CD14-positive monocyte (primary cell): ENCODE data around the gene SUSD6. TPM values are rescaled to one million over a fixed set of nuclear protein-coding genes. Genes with fewer than 3 reads are reported as not detected.

ENCODE experiments used
- DNase-seq, 3 donors: peaks; one replicate each; pipeline ENCODE4 v3.0.0-alpha.2; 2011 to 2022
- H2AFZ ChIP-seq: 2 replicates; pipeline ENCODE4 v1.6.0; 2012; ENCODE audit warnings: mild to moderate bottlenecking, low read depth, low read length, inconsistent platforms; ENCODE audit not compliant: insufficient read depth, poor library complexity, severe bottlenecking
- H3K27ac ChIP-seq, 2 donors: 1 replicate in 1 of 2; 2 replicates in 1 of 2; pipeline ENCODE4 v1.5.1; 2012 to 2013; ENCODE audit warnings: low read length in 2 of 2, control low read depth in 1 of 2, inconsistent platforms in 1 of 2, low read depth in 1 of 2, mild to moderate bottlenecking in 1 of 2
- H3K27me3 ChIP-seq, 2 donors: one replicate each; pipeline versions ENCODE4 v1.6.0 to v1.6.1; 2011 to 2013; ENCODE audit warnings: low read length in 2 of 2; ENCODE audit not compliant: control insufficient read depth in 2 of 2, insufficient read depth in 2 of 2
- H3K36me3 ChIP-seq, 2 donors: replicated peaks in 1 of 2; 1 replicate in 1 of 2; 2 replicates in 1 of 2; pipeline versions ENCODE4 v1.5.1 to v1.6.1; 2012 to 2013; ENCODE audit warnings: low read length in 2 of 2, control low read depth in 1 of 2, inconsistent platforms in 1 of 2, mild to moderate bottlenecking in 1 of 2; ENCODE audit not compliant: insufficient read depth in 2 of 2, control insufficient read depth in 1 of 2
- H3K4me1 ChIP-seq, 2 donors: 1 replicate in 1 of 2; 2 replicates in 1 of 2; pipeline versions ENCODE4 v1.5.1 to v1.6.1; 2012 to 2013; ENCODE audit warnings: low read length in 2 of 2, control low read depth in 1 of 2, inconsistent platforms in 1 of 2, mild to moderate bottlenecking in 1 of 2, moderate library complexity in 1 of 2; ENCODE audit not compliant: insufficient read depth in 2 of 2, control insufficient read depth in 1 of 2
- H3K4me2 ChIP-seq: replicated peaks from 2 replicates; pipeline ENCODE3; 2012; ENCODE audit warnings: low read length, moderate library complexity, mild to moderate bottlenecking; ENCODE audit not compliant: poor library complexity, severe bottlenecking; ENCODE audit errors: extremely low read depth
- H3K4me3 ChIP-seq, 3 experiments: fragments of 200-600 bp in 1 of 3; sonication (generic) in 1 of 3; replicated peaks in 1 of 3; 1 replicate in 2 of 3; 2 replicates in 1 of 3; pipeline ENCODE4 v1.5.1; 2011 to 2013; ENCODE audit warnings: low read length in 3 of 3, mild to moderate bottlenecking in 3 of 3, control low read depth in 2 of 3, low read depth in 2 of 3, inconsistent platforms in 1 of 3, moderate library complexity in 1 of 3
- H3K79me2 ChIP-seq: 2 replicates; pipeline ENCODE4 v1.6.0; 2012; ENCODE audit warnings: mild to moderate bottlenecking, control low read depth, inconsistent platforms, low read length, moderate library complexity; ENCODE audit not compliant: insufficient read depth
- H3K9ac ChIP-seq: 2 replicates; pipeline ENCODE4 v1.6.0; 2017; ENCODE audit warnings: low read length, mild to moderate bottlenecking; ENCODE audit not compliant: insufficient read depth, poor library complexity, severe bottlenecking
- H3K9me3 ChIP-seq, 2 donors: replicated peaks in 1 of 2; 1 replicate in 1 of 2; 2 replicates in 1 of 2; pipeline versions ENCODE4 v1.5.1 to v1.6.1; 2012 to 2013; ENCODE audit warnings: low read length in 2 of 2, control low read depth in 1 of 2; ENCODE audit not compliant: control insufficient read depth in 1 of 2, insufficient read depth in 1 of 2
- H4K20me1 ChIP-seq: 2 replicates; pipeline ENCODE4 v1.6.0; 2012; ENCODE audit warnings: mild to moderate bottlenecking, low read length, control low read depth, moderate library complexity; ENCODE audit not compliant: insufficient read depth
- H3K27ac Mint-ChIP-seq, 7 donors: one replicate each; pipeline ENCODE4 v1.8.0; 2020; ENCODE audit warnings: mild to moderate bottlenecking in 7 of 7, mixed read lengths in 7 of 7, moderate library complexity in 6 of 7, inconsistent platforms in 2 of 7
- H3K27me3 Mint-ChIP-seq, 3 donors: one replicate each; pipeline ENCODE4 v1.8.0; 2021 to 2022; ENCODE audit warnings: low read depth in 3 of 3, mild to moderate bottlenecking in 3 of 3, mixed read lengths in 3 of 3, moderate library complexity in 3 of 3, inconsistent platforms in 1 of 3
- H3K36me3 Mint-ChIP-seq, 2 donors: one replicate each; pipeline ENCODE4 v1.8.0; 2020; ENCODE audit warnings: mixed read lengths in 2 of 2, inconsistent platforms in 1 of 2, mild to moderate bottlenecking in 1 of 2
- H3K4me1 Mint-ChIP-seq: one replicate; pipeline ENCODE4 v1.8.0; 2020; ENCODE audit warnings: mild to moderate bottlenecking, mixed read lengths
- H3K4me3 Mint-ChIP-seq, 2 donors: one replicate each; pipeline ENCODE4 v1.8.0; 2020; ENCODE audit warnings: mild to moderate bottlenecking in 2 of 2, mixed read lengths in 2 of 2, moderate library complexity in 1 of 2
- H3K9me3 Mint-ChIP-seq, 7 donors: one replicate each; pipeline ENCODE4 v1.8.0; 2020 to 2022; ENCODE audit warnings: mixed read lengths in 7 of 7, mild to moderate bottlenecking in 6 of 7, moderate library complexity in 6 of 7, inconsistent platforms in 2 of 7
- WGBS: methylation state at CpG from one replicate; pipeline ENCODE4 v1.1.5; 2013; ENCODE audit warnings: missing lambda C conversion rate; ENCODE audit not compliant: insufficient coverage; 5-methylcytosine and 5-hydroxymethylcytosine counted together
- intact Hi-C, 2 donors: fragments of 100-400 bp; cut with micrococcal nuclease; formaldehyde crosslinking; loops; one replicate each; pipeline versions ENCODE4 v1.15.0 to v1.15.1; 2023
- polyA plus RNA-seq, 3 donors: library from polyadenylated mRNA; depleted of rRNA in 1 of 3; unstranded in 2 of 3; stranded (reverse) in 1 of 3; fragments of 300-500 nt in 2 of 3; fragments of >200 nt in 1 of 3; fragmentation: Illumina TruSeq in 2 of 3; gene quantifications; 1 replicate in 2 of 3; 2 replicates in 1 of 3; pipeline ENCODE4 v1.2.3, GENCODE V29; 2012 to 2021
- TF ChIP-seq, protein P1 (sequence below): fragments of 200-600 bp; IDR thresholded peaks from one replicate; pipeline ENCODE4 v1.8.0; 2022; ENCODE audit warnings: antibody characterized with exemption, mild to moderate bottlenecking

Gene SUSD6
- polyA plus RNA-seq, 3 donors = 17.3 to 81.8 (median 30.1) TPM

DNA sequence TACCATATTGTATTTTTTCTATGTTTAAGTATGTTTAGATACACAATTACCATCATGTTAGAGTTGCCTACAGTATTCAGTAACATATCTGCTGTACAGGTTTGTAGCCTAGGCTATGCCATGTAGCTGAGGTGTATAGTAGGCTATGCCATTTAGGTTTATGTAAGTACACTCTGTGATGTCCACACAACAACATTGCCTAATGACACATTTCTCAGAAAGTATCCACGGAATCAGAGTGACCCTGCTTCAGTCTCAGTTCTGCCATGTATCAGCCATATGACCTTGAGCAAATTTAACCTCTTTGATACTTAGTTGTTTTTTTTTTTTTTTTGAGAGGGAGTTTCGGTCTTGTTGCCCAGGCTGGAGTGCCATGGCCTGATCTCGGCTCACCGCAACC, 12.7 kb downstream of the SUSD6 start:
- Histone ChIP-seq H3K4me2 (no peak overlapping the region), H3K9me3 (no peaks in the 10 kb centered on the region), H3K4me1 (peaks cover 52 to 58% of the 10 kb centered on the region in 2 donors), H3K27ac (no peak overlapping the region), H2AFZ (no peak overlapping the region), H3K4me3 (no peak overlapping the region), H4K20me1 (peaks cover 100% of the 10 kb centered on the region), H3K27me3 (no peaks in the 10 kb centered on the region), H3K9ac (no peak overlapping the region), H3K79me2 (peaks cover 100% of the 10 kb centered on the region), H3K36me3 (peaks cover 0 to 4% of the 10 kb centered on the region in 2 donors)
- no CpG with 5 or more reads among the region's 4 CpGs for WGBS
- no peak overlapping the region for H3K4me3 Mint-ChIP-seq
- H3K27ac Mint-ChIP-seq = peak overlapping the region in 4 of 7 donors; percentile 10 to 89 (median 71)
- peaks cover 76% of the 10 kb centered on the region for H3K4me1 Mint-ChIP-seq
- intact Hi-C loops = no loop called here
- DNase-seq = peak in 2 of 3 donors; percentile 36 to 41
- H3K27me3 Mint-ChIP-seq = peaks cover 0 to 2% (median 0%) of the 10 kb centered on the region in 3 donors
- TF ChIP-seq, protein P1, sequence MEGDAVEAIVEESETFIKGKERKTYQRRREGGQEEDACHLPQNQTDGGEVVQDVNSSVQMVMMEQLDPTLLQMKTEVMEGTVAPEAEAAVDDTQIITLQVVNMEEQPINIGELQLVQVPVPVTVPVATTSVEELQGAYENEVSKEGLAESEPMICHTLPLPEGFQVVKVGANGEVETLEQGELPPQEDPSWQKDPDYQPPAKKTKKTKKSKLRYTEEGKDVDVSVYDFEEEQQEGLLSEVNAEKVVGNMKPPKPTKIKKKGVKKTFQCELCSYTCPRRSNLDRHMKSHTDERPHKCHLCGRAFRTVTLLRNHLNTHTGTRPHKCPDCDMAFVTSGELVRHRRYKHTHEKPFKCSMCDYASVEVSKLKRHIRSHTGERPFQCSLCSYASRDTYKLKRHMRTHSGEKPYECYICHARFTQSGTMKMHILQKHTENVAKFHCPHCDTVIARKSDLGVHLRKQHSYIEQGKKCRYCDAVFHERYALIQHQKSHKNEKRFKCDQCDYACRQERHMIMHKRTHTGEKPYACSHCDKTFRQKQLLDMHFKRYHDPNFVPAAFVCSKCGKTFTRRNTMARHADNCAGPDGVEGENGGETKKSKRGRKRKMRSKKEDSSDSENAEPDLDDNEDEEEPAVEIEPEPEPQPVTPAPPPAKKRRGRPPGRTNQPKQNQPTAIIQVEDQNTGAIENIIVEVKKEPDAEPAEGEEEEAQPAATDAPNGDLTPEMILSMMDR = no peak
- H3K9me3 Mint-ChIP-seq = no peaks in the 10 kb centered on the region
- peaks cover 25 to 26% of the 10 kb centered on the region in 2 donors for H3K36me3 Mint-ChIP-seq

DNA sequence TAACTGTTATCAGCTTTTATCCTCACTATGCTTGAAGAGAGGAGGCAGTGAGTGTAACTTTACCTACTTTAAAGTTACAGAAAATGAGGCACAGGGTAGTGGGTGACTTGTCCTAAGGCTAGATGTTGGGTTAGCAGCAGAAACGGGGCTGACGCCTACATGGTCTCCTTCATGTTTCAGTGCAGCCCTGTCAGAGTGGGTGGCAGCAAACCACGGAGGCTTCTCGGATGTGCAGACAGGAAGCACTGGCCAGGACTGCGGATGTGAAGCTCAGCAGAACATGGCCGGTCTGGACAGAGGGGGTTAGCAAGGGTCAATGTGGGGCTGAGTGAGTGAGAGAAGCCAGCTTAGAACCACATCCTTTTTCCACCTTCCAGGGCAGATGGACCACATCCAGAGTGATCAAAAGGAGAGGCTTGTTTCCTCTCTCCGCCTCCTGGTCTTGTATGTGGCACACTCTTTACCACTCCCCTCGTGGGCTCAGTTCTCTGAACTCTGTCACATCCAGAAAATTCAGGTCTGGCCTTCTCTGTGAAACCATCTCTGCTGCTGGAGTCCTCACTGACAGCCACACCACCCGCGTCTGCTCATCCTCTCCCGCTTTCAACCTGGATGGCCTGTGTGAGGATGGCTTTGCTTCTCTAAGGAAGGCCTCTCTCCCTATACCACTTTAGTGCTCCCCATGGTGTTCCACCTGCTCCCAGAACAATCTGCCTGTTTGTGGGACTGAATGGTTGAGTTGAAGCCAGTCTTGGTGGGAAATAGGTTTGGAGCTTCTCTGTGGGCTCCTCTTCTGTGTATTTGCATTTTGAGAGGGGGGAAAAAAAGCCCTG, 14.1 kb downstream of the SUSD6 start:
- TF ChIP-seq, protein P1 = no peak
- H3K9me3 ChIP-seq = no peaks in the 10 kb centered on the region
- H3K27me3 ChIP-seq = no peaks in the 10 kb centered on the region
- H3K79me2 ChIP-seq = peaks cover 100% of the 10 kb centered on the region
- Mint-ChIP-seq H3K27ac (peak overlapping the region; percentile 79 to 92 (median 86)), H3K27me3 (peaks cover 0 to 2% (median 0%) of the 10 kb centered on the region in 3 donors), H3K4me1 (peaks cover 76% of the 10 kb centered on the region), H3K36me3 (peaks cover 21 to 24% of the 10 kb centered on the region in 2 donors), H3K4me3 (peak overlapping the region; percentile 60 to 77), H3K9me3 (peaks cover 0 to 2% (median 0%) of the 10 kb centered on the region in 7 donors)
- peak; percentile 61 to 68 (median 67) for DNase-seq
- peaks cover 44 to 58% of the 10 kb centered on the region in 2 donors for H3K4me1 ChIP-seq
- H3K27ac ChIP-seq = peak overlapping the region; percentile 53 to 67
- 0% methylated on average over 6 of the region's 11 CpGs for WGBS
- H3K9ac ChIP-seq = no peak overlapping the region
- peaks cover 100% of the 10 kb centered on the region for H4K20me1 ChIP-seq
- H2AFZ ChIP-seq = no peak overlapping the region
- intact Hi-C loops = no loop called here
- peak overlapping the region; percentile 54 for H3K4me2 ChIP-seq
- peaks cover 0 to 4% of the 10 kb centered on the region in 2 donors for H3K36me3 ChIP-seq
- H3K4me3 ChIP-seq = peak overlapping the region in 1 of 3 experiments; percentile 45
